T-helper 9 cell (primary cell): ENCODE data around the gene NAP1L5.

ENCODE experiments used
- DNase-seq: peaks from one replicate; pipeline ENCODE4 v3.0.0-alpha.2; 2020
- total RNA-seq, 2 donors: gene quantifications; one replicate each; lab custom pipeline; 2026; lab: John Stamatoyannopoulos, UW

Gene NAP1L5
- 3.5 to 18.8 reads per million in 2 donors for total RNA-seq

GRCh38 chr4:88697588-88698329, at the start of gene NAP1L5:
NAP1L5 (minus strand) TSS chr4:88697829; CDS start chr4:88697754, 75 bp downstream.
- DNase-seq: peak; percentile 62

- DNase-seq: no peak
Measured at GRCh38 chr4:88747351-88747750, 49.7 kb upstream of the NAP1L5 start.

GRCh38 chr4:88746206-88746605, 48.6 kb upstream of the NAP1L5 start:
- no peak for DNase-seq

GRCh38 chr4:88745581-88746163, 48.0 kb upstream of the NAP1L5 start:
- DNase-seq: no peak

GRCh38 chr4:88745175-88745574, 47.5 kb upstream of the NAP1L5 start:
- DNase-seq: no peak

GRCh38 chr4:88744609-88745008, 47.0 kb upstream of the NAP1L5 start:
- no peak for DNase-seq

GRCh38 chr4:88743696-88744095, 46.1 kb upstream of the NAP1L5 start:
- DNase-seq: no peak

GRCh38 chr4:88742561-88742960, 44.9 kb upstream of the NAP1L5 start:
- DNase-seq: no peak

GRCh38 chr4:88738180-88738579, 40.6 kb upstream of the NAP1L5 start:
- no peak for DNase-seq

GRCh38 chr4:88737307-88737941, 39.8 kb upstream of the NAP1L5 start:
- DNase-seq: no peak

GRCh38 chr4:88736264-88736663, 38.6 kb upstream of the NAP1L5 start:
- DNase-seq: no peak

GRCh38 chr4:88735564-88735963, 37.9 kb upstream of the NAP1L5 start:
- DNase-seq: no peak

- no peak for DNase-seq
Measured at GRCh38 chr4:88734403-88734949, 36.8 kb upstream of the NAP1L5 start.

- DNase-seq: no peak
Measured at GRCh38 chr4:88732714-88733368, 35.2 kb upstream of the NAP1L5 start.

- no peak for DNase-seq
Measured at GRCh38 chr4:88731381-88731780, 33.8 kb upstream of the NAP1L5 start.

GRCh38 chr4:88730811-88731210, 33.2 kb upstream of the NAP1L5 start:
- DNase-seq: no peak

GRCh38 chr4:88729146-88729760, 31.6 kb upstream of the NAP1L5 start:
- no peak for DNase-seq

GRCh38 chr4:88728146-88728545, 30.5 kb upstream of the NAP1L5 start:
- DNase-seq: no peak

- DNase-seq: no peak
Measured at GRCh38 chr4:88725986-88726385, 28.4 kb upstream of the NAP1L5 start.

GRCh38 chr4:88725143-88725542, 27.5 kb upstream of the NAP1L5 start:
- DNase-seq: no peak

- DNase-seq: no peak
Measured at GRCh38 chr4:88724406-88724805, 26.8 kb upstream of the NAP1L5 start.

GRCh38 chr4:88722828-88723227, 25.2 kb upstream of the NAP1L5 start:
- DNase-seq: no peak

GRCh38 chr4:88722276-88722780, 24.7 kb upstream of the NAP1L5 start:
- no peak for DNase-seq
